ENCODE measurements around the gene SH3GL1. TPM values are rescaled to one million over a fixed set of nuclear protein-coding genes. Genes with fewer than 3 reads are reported as not detected.

Gene SH3GL1
- total and polyA plus RNA-seq, 2 experiments from 2014 or later: 73.1 to 89.5 TPM

DNA sequence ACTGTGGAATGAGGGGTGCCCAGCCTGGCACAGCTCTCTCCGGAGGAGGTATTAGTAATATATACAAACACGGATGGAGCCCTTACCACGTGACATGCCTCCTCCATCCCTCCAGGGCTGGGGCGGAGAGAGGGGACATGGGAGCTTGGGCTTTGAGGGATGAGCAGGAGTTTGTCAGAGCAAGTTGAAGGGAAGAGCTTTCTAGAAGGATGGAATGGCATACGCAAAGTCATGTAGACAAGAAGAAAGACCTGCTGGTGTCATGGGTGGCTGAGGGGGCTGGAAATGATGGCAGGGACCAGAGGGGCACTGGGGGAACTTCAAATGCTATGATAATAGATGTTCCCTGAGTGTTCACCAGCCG is 54.3 kb downstream of the SH3GL1 start:
- peaks cover 3% of the 10 kb centered on the region for H3K4me1 Mint-ChIP-seq
- no peak for ATAC-seq
- TF ChIP-seq, protein P1, sequence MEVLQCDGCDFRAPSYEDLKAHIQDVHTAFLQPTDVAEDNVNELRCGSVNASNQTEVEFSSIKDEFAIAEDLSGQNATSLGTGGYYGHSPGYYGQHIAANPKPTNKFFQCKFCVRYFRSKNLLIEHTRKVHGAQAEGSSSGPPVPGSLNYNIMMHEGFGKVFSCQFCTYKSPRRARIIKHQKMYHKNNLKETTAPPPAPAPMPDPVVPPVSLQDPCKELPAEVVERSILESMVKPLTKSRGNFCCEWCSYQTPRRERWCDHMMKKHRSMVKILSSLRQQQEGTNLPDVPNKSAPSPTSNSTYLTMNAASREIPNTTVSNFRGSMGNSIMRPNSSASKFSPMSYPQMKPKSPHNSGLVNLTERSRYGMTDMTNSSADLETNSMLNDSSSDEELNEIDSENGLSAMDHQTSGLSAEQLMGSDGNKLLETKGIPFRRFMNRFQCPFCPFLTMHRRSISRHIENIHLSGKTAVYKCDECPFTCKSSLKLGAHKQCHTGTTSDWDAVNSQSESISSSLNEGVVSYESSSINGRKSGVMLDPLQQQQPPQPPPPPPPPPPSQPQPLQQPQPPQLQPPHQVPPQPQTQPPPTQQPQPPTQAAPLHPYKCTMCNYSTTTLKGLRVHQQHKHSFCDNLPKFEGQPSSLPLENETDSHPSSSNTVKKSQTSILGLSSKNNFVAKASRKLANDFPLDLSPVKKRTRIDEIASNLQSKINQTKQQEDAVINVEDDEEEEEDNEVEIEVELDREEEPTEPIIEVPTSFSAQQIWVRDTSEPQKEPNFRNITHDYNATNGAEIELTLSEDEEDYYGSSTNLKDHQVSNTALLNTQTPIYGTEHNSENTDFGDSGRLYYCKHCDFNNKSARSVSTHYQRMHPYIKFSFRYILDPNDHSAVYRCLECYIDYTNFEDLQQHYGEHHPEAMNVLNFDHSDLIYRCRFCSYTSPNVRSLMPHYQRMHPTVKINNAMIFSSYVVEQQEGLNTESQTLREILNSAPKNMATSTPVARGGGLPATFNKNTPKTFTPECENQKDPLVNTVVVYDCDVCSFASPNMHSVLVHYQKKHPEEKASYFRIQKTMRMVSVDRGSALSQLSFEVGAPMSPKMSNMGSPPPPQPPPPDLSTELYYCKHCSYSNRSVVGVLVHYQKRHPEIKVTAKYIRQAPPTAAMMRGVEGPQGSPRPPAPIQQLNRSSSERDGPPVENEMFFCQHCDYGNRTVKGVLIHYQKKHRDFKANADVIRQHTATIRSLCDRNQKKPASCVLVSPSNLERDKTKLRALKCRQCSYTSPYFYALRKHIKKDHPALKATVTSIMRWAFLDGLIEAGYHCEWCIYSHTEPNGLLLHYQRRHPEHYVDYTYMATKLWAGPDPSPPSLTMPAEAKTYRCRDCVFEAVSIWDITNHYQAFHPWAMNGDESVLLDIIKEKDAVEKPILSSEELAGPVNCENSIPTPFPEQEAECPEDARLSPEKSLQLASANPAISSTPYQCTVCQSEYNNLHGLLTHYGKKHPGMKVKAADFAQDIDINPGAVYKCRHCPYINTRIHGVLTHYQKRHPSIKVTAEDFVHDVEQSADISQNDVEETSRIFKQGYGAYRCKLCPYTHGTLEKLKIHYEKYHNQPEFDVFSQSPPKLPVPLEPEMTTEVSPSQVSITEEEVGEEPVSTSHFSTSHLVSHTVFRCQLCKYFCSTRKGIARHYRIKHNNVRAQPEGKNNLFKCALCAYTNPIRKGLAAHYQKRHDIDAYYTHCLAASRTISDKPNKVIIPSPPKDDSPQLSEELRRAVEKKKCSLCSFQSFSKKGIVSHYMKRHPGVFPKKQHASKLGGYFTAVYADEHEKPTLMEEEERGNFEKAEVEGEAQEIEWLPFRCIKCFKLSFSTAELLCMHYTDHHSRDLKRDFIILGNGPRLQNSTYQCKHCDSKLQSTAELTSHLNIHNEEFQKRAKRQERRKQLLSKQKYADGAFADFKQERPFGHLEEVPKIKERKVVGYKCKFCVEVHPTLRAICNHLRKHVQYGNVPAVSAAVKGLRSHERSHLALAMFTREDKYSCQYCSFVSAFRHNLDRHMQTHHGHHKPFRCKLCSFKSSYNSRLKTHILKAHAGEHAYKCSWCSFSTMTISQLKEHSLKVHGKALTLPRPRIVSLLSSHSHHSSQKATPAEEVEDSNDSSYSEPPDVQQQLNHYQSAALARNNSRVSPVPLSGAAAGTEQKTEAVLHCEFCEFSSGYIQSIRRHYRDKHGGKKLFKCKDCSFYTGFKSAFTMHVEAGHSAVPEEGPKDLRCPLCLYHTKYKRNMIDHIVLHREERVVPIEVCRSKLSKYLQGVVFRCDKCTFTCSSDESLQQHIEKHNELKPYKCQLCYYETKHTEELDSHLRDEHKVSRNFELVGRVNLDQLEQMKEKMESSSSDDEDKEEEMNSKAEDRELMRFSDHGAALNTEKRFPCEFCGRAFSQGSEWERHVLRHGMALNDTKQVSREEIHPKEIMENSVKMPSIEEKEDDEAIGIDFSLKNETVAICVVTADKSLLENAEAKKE (CRISPR knock-in tag; IDR thresholded peaks at IDR 0.05): no peak
- no peak for DNase-seq (ENCODE audit: low spot score)
- peaks cover 19% of the 10 kb centered on the region for H3K27me3 Mint-ChIP-seq (ENCODE audit: insufficient read depth, low read depth, poor library complexity)
- Histone ChIP-seq H3K4me2 (no peak overlapping the region), H3K79me2 (replicated peaks; ENCODE audit: insufficient read depth) (0 out of 2 replicates have a peak, but pooled peaks cover 5% of the 10 kb centered on the region), H3F3A (replicated peaks; ENCODE audit: low read depth) (peaks cover 9% of the 10 kb centered on the region; the same call in 1 of the 2 replicates), H3K9me2 (ENCODE audit: insufficient read depth) (no peaks in the 10 kb centered on the region), H3K27ac (ENCODE audit: low read depth) (no peak overlapping the region), H3K4me1 (ENCODE audit: insufficient read depth) (no peaks in the 10 kb centered on the region), H3K36me3 (ENCODE audit: insufficient read depth) (no peaks in the 10 kb centered on the region; the same call in 1 of the 2 replicates), H3K27me3 (ENCODE audit: insufficient read depth) (no peaks in the 10 kb centered on the region), H3K4me3 (no peak overlapping the region), H2AFZ (no peak overlapping the region), H4K20me1 (replicated peaks; ENCODE audit: insufficient read depth) (no peaks in the 10 kb centered on the region; the same call in none of the 2 replicates)
- H3K4me3 Mint-ChIP-seq: no peak overlapping the region
- H3K36me3 Mint-ChIP-seq (ENCODE audit: low read depth): peaks cover 38% of the 10 kb centered on the region
- no peaks in the 10 kb centered on the region; the same call in 2 of the 3 replicates for H3K9me3 Mint-ChIP-seq
- no peak overlapping the region for H3K27ac Mint-ChIP-seq

DNA sequence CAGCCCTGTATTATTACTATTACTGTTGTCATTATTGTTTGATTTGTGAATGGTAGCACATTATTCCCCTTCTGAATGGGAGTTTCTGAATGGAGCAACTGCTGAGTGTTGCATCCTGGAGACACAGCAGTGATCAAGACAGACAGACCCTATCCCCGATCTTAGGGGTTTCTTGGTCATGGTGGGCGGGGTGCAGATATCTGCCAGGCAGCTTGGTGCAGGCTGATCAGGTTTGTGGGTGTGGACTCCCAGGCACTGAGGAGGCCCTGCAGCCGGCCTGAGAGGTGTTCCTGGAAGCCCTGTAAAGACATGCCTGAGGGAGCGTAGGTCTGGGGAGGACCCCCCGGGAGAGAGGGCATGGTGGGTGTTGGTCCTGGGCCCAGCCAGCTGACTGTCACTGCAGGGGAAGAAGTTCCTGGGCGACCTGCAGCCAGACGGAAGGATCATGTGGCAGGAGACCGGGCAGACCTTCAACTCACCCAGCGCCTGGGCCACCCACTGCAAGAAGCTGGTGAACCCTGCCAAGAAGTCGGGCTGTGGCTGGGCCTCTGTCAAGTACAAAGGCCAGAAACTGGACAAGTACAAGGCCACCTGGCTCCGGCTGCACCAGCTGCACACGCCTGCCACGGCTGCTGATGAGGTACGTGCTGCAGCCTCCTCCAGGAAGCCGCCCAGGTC is 54.9 kb downstream of the SH3GL1 start:
- Histone ChIP-seq H3K36me3 (ENCODE audit: insufficient read depth) (no peaks in the 10 kb centered on the region; the same call in 1 of the 2 replicates), H3K27me3 (ENCODE audit: insufficient read depth) (peaks cover 3% of the 10 kb centered on the region; the same call in 1 of the 2 replicates), H3K9me2 (ENCODE audit: insufficient read depth) (no peaks in the 10 kb centered on the region), H3F3A (replicated peaks; ENCODE audit: low read depth) (peaks cover 9% of the 10 kb centered on the region; the same call in 1 of the 2 replicates), H3K79me2 (replicated peaks; ENCODE audit: insufficient read depth) (0 out of 2 replicates have a peak, but pooled peaks cover 5% of the 10 kb centered on the region), H3K4me2 (no peak overlapping the region), H3K4me1 (ENCODE audit: insufficient read depth) (no peaks in the 10 kb centered on the region), H3K27ac (ENCODE audit: low read depth) (no peak overlapping the region), H3K4me3 (no peak overlapping the region), H4K20me1 (replicated peaks; ENCODE audit: insufficient read depth) (no peaks in the 10 kb centered on the region; the same call in none of the 2 replicates), H2AFZ (no peak overlapping the region)
- Mint-ChIP-seq H3K36me3 (ENCODE audit: low read depth) (peaks cover 33% of the 10 kb centered on the region), H3K4me3 (peak overlapping the region; percentile 43; the same call in 1 of the 3 replicates), H3K9me3 (no peaks in the 10 kb centered on the region; the same call in 2 of the 3 replicates), H3K27ac (no peak overlapping the region), H3K4me1 (peaks cover 3% of the 10 kb centered on the region), H3K27me3 (ENCODE audit: insufficient read depth, low read depth, poor library complexity) (peaks cover 19% of the 10 kb centered on the region)
- ATAC-seq: no peak
- no peak for DNase-seq (ENCODE audit: low spot score)
- TF ChIP-seq STAT1 (IDR thresholded peaks at IDR 0.05; ENCODE audit: unreplicated experiment) (no peak), NANOG (IDR thresholded peaks at IDR 0.05; ENCODE audit: borderline replicate concordance) (no peak), EZH2 (IDR thresholded peaks at IDR 0.05; ENCODE audit: low read depth, unreplicated experiment) (no peak)
- TF ChIP-seq, protein P2, sequence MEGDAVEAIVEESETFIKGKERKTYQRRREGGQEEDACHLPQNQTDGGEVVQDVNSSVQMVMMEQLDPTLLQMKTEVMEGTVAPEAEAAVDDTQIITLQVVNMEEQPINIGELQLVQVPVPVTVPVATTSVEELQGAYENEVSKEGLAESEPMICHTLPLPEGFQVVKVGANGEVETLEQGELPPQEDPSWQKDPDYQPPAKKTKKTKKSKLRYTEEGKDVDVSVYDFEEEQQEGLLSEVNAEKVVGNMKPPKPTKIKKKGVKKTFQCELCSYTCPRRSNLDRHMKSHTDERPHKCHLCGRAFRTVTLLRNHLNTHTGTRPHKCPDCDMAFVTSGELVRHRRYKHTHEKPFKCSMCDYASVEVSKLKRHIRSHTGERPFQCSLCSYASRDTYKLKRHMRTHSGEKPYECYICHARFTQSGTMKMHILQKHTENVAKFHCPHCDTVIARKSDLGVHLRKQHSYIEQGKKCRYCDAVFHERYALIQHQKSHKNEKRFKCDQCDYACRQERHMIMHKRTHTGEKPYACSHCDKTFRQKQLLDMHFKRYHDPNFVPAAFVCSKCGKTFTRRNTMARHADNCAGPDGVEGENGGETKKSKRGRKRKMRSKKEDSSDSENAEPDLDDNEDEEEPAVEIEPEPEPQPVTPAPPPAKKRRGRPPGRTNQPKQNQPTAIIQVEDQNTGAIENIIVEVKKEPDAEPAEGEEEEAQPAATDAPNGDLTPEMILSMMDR (conservative IDR thresholded peaks at IDR 0.05; ENCODE audit: low read depth in 2 of 2): no peak
- TF ChIP-seq, protein P3, sequence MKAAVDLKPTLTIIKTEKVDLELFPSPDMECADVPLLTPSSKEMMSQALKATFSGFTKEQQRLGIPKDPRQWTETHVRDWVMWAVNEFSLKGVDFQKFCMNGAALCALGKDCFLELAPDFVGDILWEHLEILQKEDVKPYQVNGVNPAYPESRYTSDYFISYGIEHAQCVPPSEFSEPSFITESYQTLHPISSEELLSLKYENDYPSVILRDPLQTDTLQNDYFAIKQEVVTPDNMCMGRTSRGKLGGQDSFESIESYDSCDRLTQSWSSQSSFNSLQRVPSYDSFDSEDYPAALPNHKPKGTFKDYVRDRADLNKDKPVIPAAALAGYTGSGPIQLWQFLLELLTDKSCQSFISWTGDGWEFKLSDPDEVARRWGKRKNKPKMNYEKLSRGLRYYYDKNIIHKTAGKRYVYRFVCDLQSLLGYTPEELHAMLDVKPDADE (IDR thresholded peaks at IDR 0.05): no peak
